ENCODE measurements around the gene ATP5PB.

ATP5PB gene

GRCh38 chr1:111448918-111449702 lies at the start of gene ATP5PB, which contains the start of gene WDR77:
ATP5PB (plus strand) TSS chr1:111449464; CDS start chr1:111449542, 78 bp downstream.
WDR77 (minus strand) TSS chr1:111449256; CDS start chr1:111449169, 87 bp downstream.
- peak; percentile 98 for DNase-seq

- peak; percentile 7 for DNase-seq
Observed at GRCh38 chr1:111399792-111400610, 49.3 kb upstream of the ATP5PB start.

GRCh38 chr1:111402083-111402482 lies 47.2 kb upstream of the ATP5PB start:
- no peak for DNase-seq

- no peak for DNase-seq
Observed at GRCh38 chr1:111404588-111404987, 44.7 kb upstream of the ATP5PB start.

- DNase-seq = peak; percentile 70
Observed at GRCh38 chr1:111406321-111406768, 42.9 kb upstream of the ATP5PB start.

- no peak for DNase-seq
Observed at GRCh38 chr1:111407301-111407700, 42.0 kb upstream of the ATP5PB start.

GRCh38 chr1:111412839-111413238 lies 36.4 kb upstream of the ATP5PB start:
- DNase-seq = no peak

GRCh38 chr1:111414756-111415155 lies 34.5 kb upstream of the ATP5PB start:
- no peak for DNase-seq

GRCh38 chr1:111415461-111415860 lies 33.8 kb upstream of the ATP5PB start:
- DNase-seq = no peak

- no peak for DNase-seq
Observed at GRCh38 chr1:111417755-111418154, 31.5 kb upstream of the ATP5PB start.

GRCh38 chr1:111419037-111419436 lies 30.2 kb upstream of the ATP5PB start:
- DNase-seq = no peak

- no peak for DNase-seq
Observed at GRCh38 chr1:111420377-111420776, 28.9 kb upstream of the ATP5PB start.

GRCh38 chr1:111422546-111423391 lies 26.5 kb upstream of the ATP5PB start:
- peak; percentile 26 for DNase-seq

- no peak for DNase-seq
Observed at GRCh38 chr1:111424281-111424680, 25.0 kb upstream of the ATP5PB start.

GRCh38 chr1:111436726-111437125 lies 12.5 kb upstream of the ATP5PB start:
- no peak for DNase-seq

GRCh38 chr1:111439461-111440351 lies 9.6 kb upstream of the ATP5PB start:
- no peak for DNase-seq

GRCh38 chr1:111441573-111442192 lies 7.6 kb upstream of the ATP5PB start:
- no peak for DNase-seq

- no peak for DNase-seq
Observed at GRCh38 chr1:111442457-111442856, 6.8 kb upstream of the ATP5PB start.

GRCh38 chr1:111444031-111444430 lies 5.2 kb upstream of the ATP5PB start:
- no peak for DNase-seq

- no peak for DNase-seq
Observed at GRCh38 chr1:111446546-111446945, 2.7 kb upstream of the ATP5PB start.
